WERI-Rb-1 (cell line): ENCODE results near the gene OR56A4.

Experiments used
- DNase-seq: peaks from one replicate; pipeline ENCODE4 v3.0.0-alpha.2; 2020
- H3K27ac ChIP-seq: fragments of 250-450 bp; sonication (Bioruptor Pico); 2 replicates; pipeline ENCODE4 v1.5.1; 2020; ENCODE audit warnings: mild to moderate bottlenecking, moderate library complexity
- H3K27me3 ChIP-seq: fragments of 250-450 bp; sonication (Bioruptor Pico); 2 replicates; pipeline ENCODE4 v1.5.1; 2021; ENCODE audit warnings: mild to moderate bottlenecking, low read depth, moderate library complexity; ENCODE audit not compliant: insufficient read depth, severe bottlenecking
- H3K36me3 ChIP-seq: fragments of 250-450 bp; sonication (Bioruptor Pico); 2 replicates; pipeline ENCODE4 v1.5.1; 2020; ENCODE audit warnings: mild to moderate bottlenecking, moderate library complexity
- H3K4me3 ChIP-seq: 2 replicates; pipeline ENCODE4 v1.5.1; 2011; ENCODE audit warnings: low read depth, mild to moderate bottlenecking, control low read depth, low read length
- H3K9me3 ChIP-seq: fragments of 250-450 bp; sonication (Bioruptor Pico); 2 replicates; pipeline ENCODE4 v1.5.1; 2021; ENCODE audit warnings: mild to moderate bottlenecking, moderate library complexity; ENCODE audit not compliant: severe bottlenecking
- TF ChIP-seq, protein P1 (sequence below): IDR thresholded peaks from 2 replicates; pipeline ENCODE4 v1.5.1; 2011; ENCODE audit warnings: low read depth, mild to moderate bottlenecking, control low read depth, inconsistent platforms, low read length

OR56A4 gene

DNA sequence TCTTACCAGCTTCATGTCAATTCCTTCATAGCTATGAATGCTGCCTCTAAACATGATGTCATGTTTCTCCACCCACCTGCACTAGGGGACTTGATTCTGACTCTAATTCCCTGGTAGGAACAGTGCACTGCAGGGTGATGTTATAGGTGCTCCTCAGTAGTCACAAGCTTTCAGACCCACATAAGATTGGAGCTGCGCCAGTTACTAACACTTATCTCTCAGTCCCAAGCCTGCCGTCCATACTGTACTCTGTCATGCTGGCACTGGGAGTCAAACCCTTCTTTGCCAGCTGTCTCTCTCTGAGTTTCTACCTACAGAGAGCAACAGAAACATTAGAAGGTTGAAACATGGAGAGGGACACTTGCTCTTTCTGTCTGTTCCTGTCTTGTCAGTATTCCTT lies 18.3 kb upstream of the OR56A4 start:
- H3K36me3 ChIP-seq = no peaks in the 10 kb centered on the region
- H3K9me3 ChIP-seq = no peaks in the 10 kb centered on the region
- peaks cover 56% of the 10 kb centered on the region for H3K27me3 ChIP-seq
- no peak for DNase-seq
- TF ChIP-seq, protein P1, sequence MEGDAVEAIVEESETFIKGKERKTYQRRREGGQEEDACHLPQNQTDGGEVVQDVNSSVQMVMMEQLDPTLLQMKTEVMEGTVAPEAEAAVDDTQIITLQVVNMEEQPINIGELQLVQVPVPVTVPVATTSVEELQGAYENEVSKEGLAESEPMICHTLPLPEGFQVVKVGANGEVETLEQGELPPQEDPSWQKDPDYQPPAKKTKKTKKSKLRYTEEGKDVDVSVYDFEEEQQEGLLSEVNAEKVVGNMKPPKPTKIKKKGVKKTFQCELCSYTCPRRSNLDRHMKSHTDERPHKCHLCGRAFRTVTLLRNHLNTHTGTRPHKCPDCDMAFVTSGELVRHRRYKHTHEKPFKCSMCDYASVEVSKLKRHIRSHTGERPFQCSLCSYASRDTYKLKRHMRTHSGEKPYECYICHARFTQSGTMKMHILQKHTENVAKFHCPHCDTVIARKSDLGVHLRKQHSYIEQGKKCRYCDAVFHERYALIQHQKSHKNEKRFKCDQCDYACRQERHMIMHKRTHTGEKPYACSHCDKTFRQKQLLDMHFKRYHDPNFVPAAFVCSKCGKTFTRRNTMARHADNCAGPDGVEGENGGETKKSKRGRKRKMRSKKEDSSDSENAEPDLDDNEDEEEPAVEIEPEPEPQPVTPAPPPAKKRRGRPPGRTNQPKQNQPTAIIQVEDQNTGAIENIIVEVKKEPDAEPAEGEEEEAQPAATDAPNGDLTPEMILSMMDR = no peak
- H3K27ac ChIP-seq = no peak overlapping the region
- no peak overlapping the region for H3K4me3 ChIP-seq

DNA sequence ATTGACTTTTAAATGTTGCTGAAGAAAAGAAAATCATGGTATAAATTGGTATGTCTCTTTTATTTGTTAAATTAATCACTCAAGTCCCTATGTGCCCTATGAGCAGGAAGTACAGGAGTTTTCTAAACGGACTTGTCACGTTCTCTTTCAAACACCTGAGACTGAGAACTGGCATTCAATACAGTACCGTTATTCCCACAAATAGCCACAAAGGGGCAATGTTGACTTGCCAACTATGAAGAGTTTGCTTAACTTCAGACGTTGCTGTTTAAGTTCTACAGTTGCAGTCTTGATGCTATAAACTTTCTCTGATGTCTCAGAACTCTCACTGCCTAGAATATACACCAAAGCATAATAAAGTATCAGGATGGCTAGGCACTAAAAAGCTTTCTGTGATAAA lies 16.2 kb upstream of the OR56A4 start:
- TF ChIP-seq, protein P1 = peak; percentile 40
- Histone ChIP-seq H3K36me3 (no peaks in the 10 kb centered on the region), H3K9me3 (no peaks in the 10 kb centered on the region), H3K27ac (no peak overlapping the region), H3K27me3 (peaks cover 48% of the 10 kb centered on the region), H3K4me3 (no peak overlapping the region)
- DNase-seq = peak; percentile 7

- Histone ChIP-seq H3K4me3 (no peak overlapping the region), H3K27ac (no peak overlapping the region), H3K36me3 (no peaks in the 10 kb centered on the region), H3K27me3 (peaks cover 42% of the 10 kb centered on the region), H3K9me3 (no peaks in the 10 kb centered on the region)
- DNase-seq = no peak
- TF ChIP-seq, protein P1 = no peak
Observed at GRCh38 chr11:6013042-6013441, 6.3 kb upstream of the OR56A4 start.

GRCh38 chr11:6012035-6012668 lies 5.4 kb upstream of the OR56A4 start:
- H3K36me3 ChIP-seq = no peaks in the 10 kb centered on the region
- H3K27ac ChIP-seq = no peak overlapping the region
- no peak overlapping the region for H3K4me3 ChIP-seq
- H3K9me3 ChIP-seq = no peaks in the 10 kb centered on the region
- TF ChIP-seq, protein P1 = no peak
- H3K27me3 ChIP-seq = peaks cover 45% of the 10 kb centered on the region
- no peak for DNase-seq

DNA sequence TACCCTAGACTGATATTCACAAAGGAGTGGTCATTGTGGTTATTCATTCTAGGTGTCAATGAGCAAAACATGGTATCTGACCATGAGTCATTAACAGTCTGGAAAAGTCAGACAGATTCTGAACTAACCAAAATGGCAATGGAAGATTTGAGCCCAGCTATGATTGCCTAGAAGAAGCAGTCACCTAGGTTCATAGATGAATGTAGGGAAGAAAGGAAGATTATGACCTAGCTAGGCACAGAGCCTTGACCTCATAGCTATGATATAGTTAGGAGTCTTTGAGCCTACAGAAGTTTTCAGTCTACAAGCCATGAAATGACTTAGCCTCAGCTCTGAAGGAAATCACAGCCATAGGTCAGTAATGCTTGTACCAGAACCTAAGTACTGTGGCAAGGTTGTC lies 351 bp downstream of the OR56A4 start:
- Histone ChIP-seq H3K9me3 (no peaks in the 10 kb centered on the region), H3K27me3 (peaks cover 60% of the 10 kb centered on the region), H3K27ac (no peak overlapping the region), H3K4me3 (no peak overlapping the region), H3K36me3 (no peaks in the 10 kb centered on the region)
- TF ChIP-seq, protein P1 = no peak
- no peak for DNase-seq

GRCh38 chr11:6002202-6002699 lies 4.5 kb downstream of the OR56A4 start:
- Histone ChIP-seq H3K9me3 (peaks cover 2% of the 10 kb centered on the region), H3K27me3 (peaks cover 54% of the 10 kb centered on the region), H3K4me3 (no peak overlapping the region), H3K27ac (no peak overlapping the region), H3K36me3 (no peaks in the 10 kb centered on the region)
- DNase-seq = no peak
- TF ChIP-seq, protein P1 = no peak
